PC-9 (cell line): ENCODE data around the gene FREM2. TPM values are rescaled to one million over a fixed set of nuclear protein-coding genes. Genes with fewer than 3 reads are reported as not detected.

Source experiments
- BruUV-seq: library from RNA; stranded (reverse); fragments of 400-500 nt; replicated peaks from 2 replicates; lab custom pipeline; 2021; lab: Mats Ljungman, UMichigan
- CTCF ChIA-PET: fragments of 300-600 bp; sonication (Branson Sonifier 250); formaldehyde crosslinking; loops from one replicate; lab custom pipeline; 2022; ENCODE audit warnings: antibody characterized with exemption; lab: Charles Lee
- POLR2A ChIA-PET: fragments of 300-600 bp; sonication (Branson Sonifier 250); formaldehyde crosslinking; loops from one replicate; lab custom pipeline; 2022; ENCODE audit warnings: antibody characterized with exemption; ENCODE audit not compliant: unreplicated experiment; lab: Charles Lee
- DNase-seq, 2 experiments: peaks; one replicate each; pipeline versions ENCODE4 v3.0.0 to v3.0.0-alpha.2; 2015 to 2022; ENCODE audit warnings: mixed read lengths in 1 of 2
- H2AFZ ChIP-seq: fragments of 200-600 bp; sonication (generic); 2 replicates; pipeline ENCODE4 v1.8.1; 2017; ENCODE audit warnings: antibody characterized with exemption
- H3F3A ChIP-seq: fragments of 200-600 bp; sonication (generic); 2 replicates; pipeline ENCODE4 v1.8.1; 2017; ENCODE audit warnings: antibody characterized with exemption, mild to moderate bottlenecking, low read depth; ENCODE audit not compliant: insufficient read depth
- H3K27ac ChIP-seq: fragments of 200-600 bp; sonication (generic); 2 replicates; pipeline ENCODE4 v1.6.1; 2016; ENCODE audit warnings: mixed run types
- H3K27me3 ChIP-seq: fragments of 200-600 bp; sonication (generic); 2 replicates; pipeline ENCODE4 v1.6.1; 2016; ENCODE audit warnings: low read depth, mixed run types; ENCODE audit not compliant: insufficient read depth
- H3K36me3 ChIP-seq: fragments of 200-600 bp; sonication (generic); 2 replicates; pipeline ENCODE4 v1.6.1; 2016; ENCODE audit warnings: low read depth, mixed run types
- H3K4me1 ChIP-seq: fragments of 200-600 bp; sonication (generic); replicated peaks from 2 replicates; pipeline ENCODE4 v1.6.1; 2016; ENCODE audit warnings: mixed run types; ENCODE audit not compliant: insufficient read depth
- H3K4me2 ChIP-seq: fragments of 200-600 bp; sonication (generic); 2 replicates; pipeline ENCODE4 v1.6.1; 2017; ENCODE audit warnings: mixed run types
- H3K4me3 ChIP-seq: fragments of 200-600 bp; sonication (generic); 2 replicates; pipeline ENCODE4 v1.6.1; 2016; ENCODE audit warnings: mixed run types
- H3K79me2 ChIP-seq: fragments of 200-600 bp; sonication (generic); 2 replicates; pipeline ENCODE4 v1.6.1; 2017; ENCODE audit warnings: low read depth, mixed run types
- H3K9me2 ChIP-seq: fragments of 200-600 bp; sonication (generic); 2 replicates; pipeline ENCODE4 v1.8.1; 2017; ENCODE audit warnings: mild to moderate bottlenecking; ENCODE audit not compliant: insufficient read depth
- H3K9me3 ChIP-seq: fragments of 200-600 bp; sonication (generic); 2 replicates; pipeline ENCODE4 v1.8.1; 2016; ENCODE audit warnings: low read depth; ENCODE audit not compliant: insufficient read depth
- H4K20me1 ChIP-seq: fragments of 200-600 bp; sonication (generic); 2 replicates; pipeline ENCODE4 v1.8.1; 2017; ENCODE audit not compliant: insufficient read depth
- EZH2 ChIP-seq: fragments of 200-600 bp; sonication (generic); IDR thresholded peaks from 2 replicates; pipeline ENCODE4 v1.8.0; 2017; ENCODE audit warnings: antibody characterized with exemption, low read depth
- intact Hi-C: fragments of 100-400 bp; cut with micrococcal nuclease; formaldehyde crosslinking; loops from one replicate; pipeline ENCODE4 v1.10.0; 2022; ENCODE audit not compliant: unreplicated experiment
- total RNA-seq: library from RNA; stranded (reverse); gene quantifications from 2 replicates; pipeline ENCODE4 v1.2.3, GENCODE V29; 2021
- TF ChIP-seq, protein P1 (sequence below): fragments of 200-600 bp; sonication (generic); conservative IDR thresholded peaks from 2 replicates; pipeline ENCODE4 v1.6.1; 2017; ENCODE audit warnings: mixed run types, antibody characterized with exemption, mild to moderate bottlenecking, moderate library complexity

Gene FREM2
- total RNA-seq, 1 experiment from 2014 or later, result 0.65 TPM

DNA sequence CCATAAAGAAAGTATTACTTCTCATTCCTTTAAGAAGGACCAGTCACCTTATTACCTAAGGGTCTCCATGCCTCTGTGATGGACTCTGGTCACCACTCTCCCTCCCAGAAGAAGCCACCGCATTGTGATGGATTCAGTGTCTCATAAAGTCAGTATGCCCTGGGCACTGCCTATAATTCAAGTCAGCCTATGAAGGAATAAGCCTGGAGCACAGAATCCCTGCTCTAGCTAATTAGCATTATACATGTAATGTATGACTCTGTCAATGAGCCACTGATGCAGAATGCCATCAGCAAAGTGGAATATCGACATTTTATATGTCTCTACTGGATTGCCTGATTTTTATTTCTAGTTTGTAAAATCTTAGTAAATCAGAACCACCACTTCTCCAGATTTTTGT, 14.9 kb upstream of the FREM2 start:
- no peak overlapping the region for H3K4me2 ChIP-seq
- DNase-seq, result no peak
- no peaks in the 10 kb centered on the region for H3K27me3 ChIP-seq
- H3F3A ChIP-seq, result no peaks in the 10 kb centered on the region
- CTCF ChIA-PET, result no interaction called here
- no peak overlapping the region for H3K27ac ChIP-seq
- no peaks in the 10 kb centered on the region for H3K79me2 ChIP-seq
- no TSS peak for BruUV-seq
- H3K4me3 ChIP-seq, result no peak overlapping the region
- H3K9me2 ChIP-seq, result no peaks in the 10 kb centered on the region
- intact Hi-C loops, result no loop called here
- TF ChIP-seq, protein P1, sequence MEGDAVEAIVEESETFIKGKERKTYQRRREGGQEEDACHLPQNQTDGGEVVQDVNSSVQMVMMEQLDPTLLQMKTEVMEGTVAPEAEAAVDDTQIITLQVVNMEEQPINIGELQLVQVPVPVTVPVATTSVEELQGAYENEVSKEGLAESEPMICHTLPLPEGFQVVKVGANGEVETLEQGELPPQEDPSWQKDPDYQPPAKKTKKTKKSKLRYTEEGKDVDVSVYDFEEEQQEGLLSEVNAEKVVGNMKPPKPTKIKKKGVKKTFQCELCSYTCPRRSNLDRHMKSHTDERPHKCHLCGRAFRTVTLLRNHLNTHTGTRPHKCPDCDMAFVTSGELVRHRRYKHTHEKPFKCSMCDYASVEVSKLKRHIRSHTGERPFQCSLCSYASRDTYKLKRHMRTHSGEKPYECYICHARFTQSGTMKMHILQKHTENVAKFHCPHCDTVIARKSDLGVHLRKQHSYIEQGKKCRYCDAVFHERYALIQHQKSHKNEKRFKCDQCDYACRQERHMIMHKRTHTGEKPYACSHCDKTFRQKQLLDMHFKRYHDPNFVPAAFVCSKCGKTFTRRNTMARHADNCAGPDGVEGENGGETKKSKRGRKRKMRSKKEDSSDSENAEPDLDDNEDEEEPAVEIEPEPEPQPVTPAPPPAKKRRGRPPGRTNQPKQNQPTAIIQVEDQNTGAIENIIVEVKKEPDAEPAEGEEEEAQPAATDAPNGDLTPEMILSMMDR, result no peak
- no peak for TF ChIP-seq EZH2
- no peaks in the 10 kb centered on the region for H3K36me3 ChIP-seq
- no peaks in the 10 kb centered on the region for H4K20me1 ChIP-seq
- no peaks in the 10 kb centered on the region for H3K9me3 ChIP-seq
- H3K4me1 ChIP-seq, result no peaks in the 10 kb centered on the region
- no peak overlapping the region for H2AFZ ChIP-seq
- POLR2A ChIA-PET, result no interaction called here

GRCh38 chr13:38674208-38674607, 12.7 kb upstream of the FREM2 start:
- H4K20me1 ChIP-seq, result no peaks in the 10 kb centered on the region
- H3K79me2 ChIP-seq, result no peaks in the 10 kb centered on the region
- CTCF ChIA-PET, result no interaction called here
- POLR2A ChIA-PET, result no interaction called here
- no peaks in the 10 kb centered on the region for H3F3A ChIP-seq
- no peak overlapping the region for H2AFZ ChIP-seq
- H3K27ac ChIP-seq, result no peak overlapping the region
- no peak for TF ChIP-seq EZH2
- TF ChIP-seq, protein P1, result no peak
- no peaks in the 10 kb centered on the region for H3K9me3 ChIP-seq
- H3K9me2 ChIP-seq, result no peaks in the 10 kb centered on the region
- no peak overlapping the region for H3K4me3 ChIP-seq
- H3K4me1 ChIP-seq, result no peaks in the 10 kb centered on the region
- no TSS peak for BruUV-seq
- H3K36me3 ChIP-seq, result no peaks in the 10 kb centered on the region
- H3K4me2 ChIP-seq, result no peak overlapping the region
- no peaks in the 10 kb centered on the region for H3K27me3 ChIP-seq
- intact Hi-C loops, result no loop called here
- no peak for DNase-seq

- Histone ChIP-seq H3F3A (peaks cover 4% of the 10 kb centered on the region; the same call in 1 of the 2 replicates), H4K20me1 (no peaks in the 10 kb centered on the region), H3K4me3 (no peak overlapping the region), H3K4me1 (peaks cover 16% of the 10 kb centered on the region), H3K4me2 (no peak overlapping the region), H3K79me2 (no peaks in the 10 kb centered on the region), H3K9me2 (no peaks in the 10 kb centered on the region), H3K27ac (no peak overlapping the region), H3K27me3 (no peaks in the 10 kb centered on the region), H2AFZ (no peak overlapping the region), H3K36me3 (no peaks in the 10 kb centered on the region), H3K9me3 (no peaks in the 10 kb centered on the region)
- no peak for TF ChIP-seq EZH2
- TF ChIP-seq, protein P1, result no peak
- BruUV-seq, result no TSS peak
- intact Hi-C loops, result loop anchor here (10.0 kb wide), 2 partner anchors 194 to 1036 kb away; no protein-coding TSS in a partner anchor
- DNase-seq, result no peak
- ChIA-PET POLR2A (interaction anchor here (0.7 kb wide), 1 partner anchor 43 kb away, joined by 6 read pairs; no protein-coding TSS in a partner anchor), CTCF (no interaction called here)
These were observed 6.0 kb upstream of the FREM2 start for GRCh38 chr13:38680912-38681311.
